Natural killer cell (primary cell): ENCODE data around the gene RERE. TPM values are rescaled to one million over a fixed set of nuclear protein-coding genes. Genes with fewer than 3 reads are reported as not detected.
A peak's percentile ranks its signal among the peaks of the same experiment; 100 is the strongest.

Experiments used
- ATAC-seq, 3 donors: fragments of 150-1000 bp in 2 of 3; fragments of 200-7000 bp in 1 of 3; cut with Tn5 transposase; 1 replicate in 1 of 3; 2 replicates in 2 of 3; pipeline ENCODE4 v1.10.0; 2021; ENCODE audit warnings: mild to moderate bottlenecking in 2 of 3, moderate library complexity in 2 of 3
- DNase-seq, 2 donors: peaks; one replicate each; pipeline versions ENCODE4 v3.0.0 to v3.0.0-alpha.2; 2013 to 2021; ENCODE audit warnings: mixed read lengths in 1 of 2
- H3K27ac ChIP-seq: one replicate; pipeline ENCODE4 v1.5.1; 2013; ENCODE audit warnings: mild to moderate bottlenecking, low read length
- H3K27me3 ChIP-seq: one replicate; pipeline ENCODE4 v1.6.1; 2013; ENCODE audit warnings: low read length; ENCODE audit not compliant: control insufficient read depth, insufficient read depth
- H3K36me3 ChIP-seq: one replicate; pipeline ENCODE4 v1.6.1; 2013; ENCODE audit warnings: low read length; ENCODE audit not compliant: control insufficient read depth, insufficient read depth
- H3K4me1 ChIP-seq: one replicate; pipeline ENCODE4 v1.6.1; 2013; ENCODE audit warnings: low read length; ENCODE audit not compliant: control insufficient read depth, insufficient read depth
- H3K4me3 ChIP-seq: one replicate; pipeline ENCODE4 v1.5.1; 2013; ENCODE audit warnings: low read length
- H3K9me3 ChIP-seq: one replicate; pipeline ENCODE4 v1.6.1; 2013; ENCODE audit warnings: low read length; ENCODE audit not compliant: control insufficient read depth, insufficient read depth
- H3K27ac Mint-ChIP-seq, 2 donors: one replicate each; pipeline ENCODE4 v1.8.0; 2022; ENCODE audit warnings: mild to moderate bottlenecking in 2 of 2, mixed read lengths in 2 of 2, moderate library complexity in 1 of 2
- H3K27me3 Mint-ChIP-seq, 2 donors: one replicate each; pipeline ENCODE4 v1.8.0; 2022; ENCODE audit warnings: low read depth in 2 of 2, mixed read lengths in 2 of 2
- H3K36me3 Mint-ChIP-seq: one replicate; pipeline ENCODE4 v1.8.0; 2022; ENCODE audit warnings: mixed read lengths
- H3K4me1 Mint-ChIP-seq, 2 donors: one replicate each; pipeline ENCODE4 v1.8.0; 2022; ENCODE audit warnings: mixed read lengths in 2 of 2
- H3K4me3 Mint-ChIP-seq: one replicate; pipeline ENCODE4 v1.8.0; 2022; ENCODE audit warnings: mild to moderate bottlenecking, moderate library complexity, mixed read lengths
- H3K9me3 Mint-ChIP-seq, 2 donors: one replicate each; pipeline ENCODE4 v1.8.0; 2022; ENCODE audit warnings: mixed read lengths in 2 of 2
- WGBS: methylation state at CpG from one replicate; pipeline ENCODE4 v1.1.7; 2013; ENCODE audit warnings: missing lambda C conversion rate; ENCODE audit not compliant: insufficient coverage; 5-methylcytosine and 5-hydroxymethylcytosine counted together
- intact Hi-C: fragments of 100-400 bp; cut with micrococcal nuclease; formaldehyde crosslinking; loops from one replicate; pipeline ENCODE4 v1.14.2; 2022
- total RNA-seq, 4 donors: library from RNA; stranded (reverse); fragments of 120-200 nt in 1 of 4; gene quantifications; one replicate each; pipeline versions ENCODE4 v1.2.3 to v1.2.4, GENCODE V29; 2013 to 2022
- TF ChIP-seq, protein P1 (sequence below): fragments of 200-600 bp; IDR thresholded peaks from one replicate; pipeline ENCODE4 v1.8.0; 2022; ENCODE audit warnings: antibody characterized with exemption

Gene RERE
- total RNA-seq, 3 donors from 2014 or later (not counting 1 experiment from before 2014, with no cell fraction given) = 67.7 to 76.0 (median 73.0) TPM

DNA sequence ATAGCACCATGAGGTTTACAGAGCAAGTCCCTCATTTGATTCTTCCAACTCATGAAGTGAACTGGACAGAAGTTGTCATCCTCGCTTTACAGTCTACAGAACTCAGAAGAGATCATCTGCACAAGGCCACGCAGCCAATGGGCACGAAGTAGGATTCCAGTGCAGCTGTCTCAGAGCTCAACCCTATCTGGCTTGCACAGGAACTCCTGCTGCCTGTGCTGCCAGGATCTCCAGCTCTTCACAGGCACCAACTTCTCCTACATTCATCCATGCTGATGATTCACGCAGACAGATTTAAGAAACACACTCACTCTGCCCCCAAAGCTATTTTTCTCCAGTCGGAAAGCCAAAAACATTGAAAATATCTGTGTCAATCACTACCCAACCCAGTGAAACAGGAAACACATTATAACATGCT is 157.0 kb downstream of the RERE start:
- H3K4me3 ChIP-seq = no peak overlapping the region
- 41% methylated on average over 4 of the region's 5 CpGs for WGBS
- no peak for DNase-seq
- no peaks in the 10 kb centered on the region for H3K27me3 ChIP-seq
- H3K4me3 Mint-ChIP-seq = no peak overlapping the region
- H3K36me3 ChIP-seq = no peaks in the 10 kb centered on the region
- H3K27ac ChIP-seq = no peak overlapping the region
- no peak for ATAC-seq
- H3K9me3 ChIP-seq = no peaks in the 10 kb centered on the region
- H3K27me3 Mint-ChIP-seq = no peaks in the 10 kb centered on the region
- intact Hi-C loops = loop anchor here (5.0 kb wide), 1 partner anchor 33 kb away; no protein-coding TSS in a partner anchor
- H3K36me3 Mint-ChIP-seq = no peaks in the 10 kb centered on the region
- H3K9me3 Mint-ChIP-seq = no peaks in the 10 kb centered on the region
- peaks cover 6 to 13% of the 10 kb centered on the region in 2 donors for H3K4me1 Mint-ChIP-seq
- H3K4me1 ChIP-seq = peaks cover 25% of the 10 kb centered on the region
- TF ChIP-seq, protein P1, sequence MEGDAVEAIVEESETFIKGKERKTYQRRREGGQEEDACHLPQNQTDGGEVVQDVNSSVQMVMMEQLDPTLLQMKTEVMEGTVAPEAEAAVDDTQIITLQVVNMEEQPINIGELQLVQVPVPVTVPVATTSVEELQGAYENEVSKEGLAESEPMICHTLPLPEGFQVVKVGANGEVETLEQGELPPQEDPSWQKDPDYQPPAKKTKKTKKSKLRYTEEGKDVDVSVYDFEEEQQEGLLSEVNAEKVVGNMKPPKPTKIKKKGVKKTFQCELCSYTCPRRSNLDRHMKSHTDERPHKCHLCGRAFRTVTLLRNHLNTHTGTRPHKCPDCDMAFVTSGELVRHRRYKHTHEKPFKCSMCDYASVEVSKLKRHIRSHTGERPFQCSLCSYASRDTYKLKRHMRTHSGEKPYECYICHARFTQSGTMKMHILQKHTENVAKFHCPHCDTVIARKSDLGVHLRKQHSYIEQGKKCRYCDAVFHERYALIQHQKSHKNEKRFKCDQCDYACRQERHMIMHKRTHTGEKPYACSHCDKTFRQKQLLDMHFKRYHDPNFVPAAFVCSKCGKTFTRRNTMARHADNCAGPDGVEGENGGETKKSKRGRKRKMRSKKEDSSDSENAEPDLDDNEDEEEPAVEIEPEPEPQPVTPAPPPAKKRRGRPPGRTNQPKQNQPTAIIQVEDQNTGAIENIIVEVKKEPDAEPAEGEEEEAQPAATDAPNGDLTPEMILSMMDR = no peak
- H3K27ac Mint-ChIP-seq = no peak overlapping the region

DNA sequence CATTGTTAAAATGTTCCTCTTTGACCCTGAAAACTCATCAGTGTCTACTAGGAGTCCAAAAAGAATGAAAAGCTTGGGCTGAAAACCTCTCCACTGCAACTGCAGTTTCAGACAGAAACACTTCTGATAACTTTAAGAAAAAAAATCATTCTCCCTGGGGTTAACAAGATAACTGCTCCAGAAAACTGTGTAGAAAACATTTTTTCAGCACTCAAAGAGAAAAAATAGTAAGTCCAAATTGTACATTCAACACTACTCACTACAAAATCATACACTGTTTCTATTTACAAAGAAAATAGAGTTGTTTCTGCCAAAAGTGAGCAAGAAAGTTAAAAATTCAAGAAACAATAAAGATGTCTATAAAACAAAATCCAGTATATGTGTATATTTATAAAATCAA is 157.8 kb downstream of the RERE start:
- Histone ChIP-seq H3K36me3 (no peaks in the 10 kb centered on the region), H3K9me3 (no peaks in the 10 kb centered on the region), H3K27me3 (no peaks in the 10 kb centered on the region), H3K4me1 (peaks cover 25% of the 10 kb centered on the region), H3K27ac (no peak overlapping the region), H3K4me3 (no peak overlapping the region)
- DNase-seq (no peak), ATAC-seq (no peak)
- intact Hi-C loops = no loop called here
- H3K4me1 Mint-ChIP-seq = peaks cover 6 to 13% of the 10 kb centered on the region in 2 donors
- no peaks in the 10 kb centered on the region for H3K9me3 Mint-ChIP-seq
- H3K4me3 Mint-ChIP-seq = no peak overlapping the region
- H3K27ac Mint-ChIP-seq = no peak overlapping the region
- H3K27me3 Mint-ChIP-seq = no peaks in the 10 kb centered on the region
- no peaks in the 10 kb centered on the region for H3K36me3 Mint-ChIP-seq
- TF ChIP-seq, protein P1 = no peak

DNA sequence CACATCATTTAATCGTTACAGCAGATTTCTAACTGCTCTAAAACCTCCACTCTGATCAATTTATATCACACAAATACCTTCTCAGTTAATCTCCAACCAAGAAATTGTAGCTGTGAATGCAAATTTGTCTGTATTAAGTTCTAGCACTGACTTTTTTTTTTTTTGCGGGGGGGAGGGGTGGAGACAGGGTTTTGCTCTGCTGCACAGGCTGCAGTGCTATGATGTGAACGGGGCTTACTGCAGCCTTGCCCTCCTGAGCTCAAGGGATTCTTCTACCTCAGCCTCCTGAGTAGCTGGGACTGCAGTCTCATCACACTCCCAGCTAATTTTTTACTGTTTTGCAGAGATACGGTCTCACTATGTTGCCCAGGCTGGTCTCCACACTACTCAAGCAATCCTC is 163.6 kb downstream of the RERE start:
- Mint-ChIP-seq H3K27me3 (no peaks in the 10 kb centered on the region), H3K4me1 (peaks cover 29 to 36% of the 10 kb centered on the region in 2 donors), H3K9me3 (no peaks in the 10 kb centered on the region), H3K36me3 (no peaks in the 10 kb centered on the region), H3K27ac (peak overlapping the region; percentile 11 to 23), H3K4me3 (no peak overlapping the region)
- intact Hi-C loops = loop anchor here (2.0 kb wide), 1 partner anchor 157 kb away; no protein-coding TSS in a partner anchor
- TF ChIP-seq, protein P1 = no peak
- 87% methylated on average over 4 of the region's 4 CpGs for WGBS
- peaks cover 21% of the 10 kb centered on the region for H3K4me1 ChIP-seq
- H3K36me3 ChIP-seq = no peaks in the 10 kb centered on the region
- no peak overlapping the region for H3K27ac ChIP-seq
- H3K27me3 ChIP-seq = no peaks in the 10 kb centered on the region
- H3K4me3 ChIP-seq = no peak overlapping the region
- ATAC-seq = no peak
- H3K9me3 ChIP-seq = no peaks in the 10 kb centered on the region
- DNase-seq = no peak

DNA sequence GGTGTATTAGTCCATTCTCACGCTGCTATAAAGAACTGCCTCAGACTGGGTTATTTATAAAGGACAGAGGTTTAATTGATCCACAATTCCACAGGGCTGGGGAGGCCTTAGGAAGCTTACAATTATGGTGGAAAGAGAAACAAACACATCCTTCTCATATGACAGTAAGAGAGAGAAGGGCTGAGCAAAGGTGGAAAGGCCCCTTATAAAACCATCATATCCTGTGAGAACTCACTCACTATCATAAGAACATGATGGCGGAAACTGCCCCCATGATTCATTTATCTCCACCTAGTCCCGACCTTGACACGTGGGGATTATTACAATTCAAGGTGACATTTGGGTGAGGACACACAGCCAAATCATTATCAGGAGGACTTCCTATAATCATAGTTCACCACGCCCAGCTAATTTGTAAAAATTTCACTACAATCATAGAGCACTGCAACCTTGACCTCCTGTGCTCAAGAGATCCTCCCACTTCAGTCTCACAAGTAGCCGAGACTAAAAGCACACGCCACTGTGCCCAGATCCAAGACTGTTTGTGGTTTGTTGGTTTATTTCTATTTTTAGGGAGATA is 164.9 kb downstream of the RERE start:
- whole genome bisulfite sequencing = 75% methylated on average over 6 of the region's 7 CpGs
- H3K27ac ChIP-seq = no peak overlapping the region
- H3K36me3 Mint-ChIP-seq = no peaks in the 10 kb centered on the region
- H3K4me1 Mint-ChIP-seq = peaks cover 29 to 31% of the 10 kb centered on the region in 2 donors
- intact Hi-C loops = loop anchor here (1.0 to 2.0 kb wide), 2 partner anchors 49 to 156 kb away; no protein-coding TSS in a partner anchor
- H3K4me3 ChIP-seq = no peak overlapping the region
- H3K9me3 Mint-ChIP-seq = no peaks in the 10 kb centered on the region
- H3K36me3 ChIP-seq = no peaks in the 10 kb centered on the region
- no peaks in the 10 kb centered on the region for H3K27me3 ChIP-seq
- TF ChIP-seq, protein P1 = no peak
- no peaks in the 10 kb centered on the region for H3K9me3 ChIP-seq
- H3K27ac Mint-ChIP-seq = peak overlapping the region; percentile 98 to 99
- no peaks in the 10 kb centered on the region for H3K27me3 Mint-ChIP-seq
- peak in 2 of 3 donors; percentile 84 to 92 for ATAC-seq
- H3K4me3 Mint-ChIP-seq = peak overlapping the region; percentile 80
- peaks cover 21% of the 10 kb centered on the region for H3K4me1 ChIP-seq
- peak; percentile 44 to 48 for DNase-seq
